Mesendoderm (in vitro differentiated cells): ENCODE measurements around the gene VCAN.

Experiments
- DNase-seq: peaks from one replicate; pipeline ENCODE4 v3.0.0; 2013
- H2AK5ac ChIP-seq: 2 replicates; pipeline ENCODE4 v1.6.1; 2013; ENCODE audit warnings: low read length, inconsistent platforms
- H2BK120ac ChIP-seq: 2 replicates; pipeline ENCODE4 v1.6.1; 2013; ENCODE audit warnings: low read depth, mild to moderate bottlenecking, low read length, moderate library complexity, mixed read lengths
- H2BK15ac ChIP-seq: replicated peaks from 2 replicates; pipeline ENCODE4 v1.6.1; 2013; ENCODE audit warnings: low read depth, mild to moderate bottlenecking, moderate library complexity
- H2BK5ac ChIP-seq: 2 replicates; pipeline ENCODE4 v1.6.1; 2013; ENCODE audit warnings: low read length, inconsistent platforms
- H3K18ac ChIP-seq: 2 replicates; pipeline ENCODE4 v1.6.1; 2013; ENCODE audit warnings: mild to moderate bottlenecking, low read length, mixed read lengths
- H3K23ac ChIP-seq: one replicate; pipeline ENCODE4 v1.6.1; 2013; ENCODE audit warnings: low read length
- H3K27ac ChIP-seq: 2 replicates; pipeline ENCODE4 v1.5.1; 2013; ENCODE audit warnings: low read depth, mild to moderate bottlenecking, inconsistent platforms, low read length, moderate library complexity
- H3K27me3 ChIP-seq: 2 replicates; pipeline ENCODE4 v1.6.1; 2013; ENCODE audit warnings: low read length, control low read depth, mild to moderate bottlenecking, inconsistent platforms; ENCODE audit not compliant: insufficient read depth, poor library complexity
- H3K36me3 ChIP-seq: 2 replicates; pipeline ENCODE4 v1.6.1; 2013; ENCODE audit warnings: low read length, inconsistent platforms; ENCODE audit not compliant: control insufficient read depth, insufficient read depth
- H3K4ac ChIP-seq: one replicate; pipeline ENCODE4 v1.6.1; 2013; ENCODE audit warnings: low read depth, mild to moderate bottlenecking, low read length, moderate library complexity
- H3K4me1 ChIP-seq: 2 replicates; pipeline ENCODE4 v1.6.1; 2013; ENCODE audit warnings: low read depth, low read length, inconsistent platforms; ENCODE audit not compliant: control insufficient read depth
- H3K4me2 ChIP-seq: 2 replicates; pipeline ENCODE4 v1.6.1; 2013; ENCODE audit warnings: low read length
- H3K4me3 ChIP-seq: 2 replicates; pipeline ENCODE4 v1.5.1; 2013; ENCODE audit warnings: mild to moderate bottlenecking, low read length
- H3K56ac ChIP-seq: one replicate; pipeline ENCODE4 v1.6.1; 2013; ENCODE audit warnings: low read length
- H3K79me1 ChIP-seq: 2 replicates; pipeline ENCODE4 v1.6.1; 2013; ENCODE audit warnings: low read length, inconsistent platforms
- H3K79me2 ChIP-seq: 2 replicates; pipeline ENCODE4 v1.6.1; 2013; ENCODE audit warnings: mild to moderate bottlenecking, low read length; ENCODE audit not compliant: control insufficient read depth, insufficient read depth
- H3K9ac ChIP-seq: 2 replicates; pipeline ENCODE4 v1.6.1; 2013; ENCODE audit warnings: low read length, inconsistent platforms
- H4K5ac ChIP-seq: one replicate; pipeline ENCODE4 v1.6.1; 2013; ENCODE audit warnings: low read length
- H4K8ac ChIP-seq: one replicate; pipeline ENCODE4 v1.6.1; 2013; ENCODE audit warnings: low read depth, mild to moderate bottlenecking, control low read depth, low read length, moderate library complexity
- WGBS: extraction: QIAGEN DNeasy Blood & Tissue Kit; methylation state at CpG from one replicate; pipeline ENCODE4 v1.1.7; 2013; ENCODE audit warnings: low lambda C conversion rate, missing lambda C conversion rate; ENCODE audit not compliant: insufficient coverage; ENCODE audit errors: extremely low coverage; 5-methylcytosine and 5-hydroxymethylcytosine counted together

The VCAN gene

GRCh38 chr5:83554133-83554532 lies 82.6 kb downstream of the VCAN start:
- DNase-seq: no peak
- no peak overlapping the region for H2BK5ac ChIP-seq
- no peak overlapping the region for H3K18ac ChIP-seq
- no peak overlapping the region for H3K4me3 ChIP-seq
- H3K9ac ChIP-seq: no peak overlapping the region
- H3K4me2 ChIP-seq: no peak overlapping the region
- no peak overlapping the region for H2BK15ac ChIP-seq
- H2AK5ac ChIP-seq: no peak overlapping the region
- H4K5ac ChIP-seq: no peak overlapping the region
- H3K36me3 ChIP-seq: peaks cover 3% of the 10 kb centered on the region
- H3K79me2 ChIP-seq: no peaks in the 10 kb centered on the region
- H3K4me1 ChIP-seq: peaks cover 1% of the 10 kb centered on the region
- no peaks in the 10 kb centered on the region for H3K27me3 ChIP-seq
- no peak overlapping the region for H2BK120ac ChIP-seq
- H3K4ac ChIP-seq: no peak overlapping the region
- no peak overlapping the region for H4K8ac ChIP-seq
- no peaks in the 10 kb centered on the region for H3K79me1 ChIP-seq
- no peak overlapping the region for H3K23ac ChIP-seq
- WGBS: no CpG with 5 or more reads among the region's 5 CpGs
- H3K56ac ChIP-seq: no peak overlapping the region
- H3K27ac ChIP-seq: no peak overlapping the region

- Histone ChIP-seq H3K27me3 (no peaks in the 10 kb centered on the region), H2AK5ac (no peak overlapping the region), H3K4me2 (no peak overlapping the region), H4K5ac (no peak overlapping the region), H3K18ac (no peak overlapping the region), H3K23ac (no peak overlapping the region), H3K4me3 (no peak overlapping the region), H3K79me2 (no peaks in the 10 kb centered on the region), H3K36me3 (peaks cover 3% of the 10 kb centered on the region), H2BK15ac (no peak overlapping the region), H2BK5ac (no peak overlapping the region), H3K27ac (no peak overlapping the region), H3K79me1 (no peaks in the 10 kb centered on the region), H3K4ac (no peak overlapping the region), H4K8ac (no peak overlapping the region), H3K56ac (no peak overlapping the region), H2BK120ac (no peak overlapping the region), H3K4me1 (peaks cover 1% of the 10 kb centered on the region), H3K9ac (no peak overlapping the region)
- DNase-seq: no peak
- no CpG with 5 or more reads among the region's 1 CpG for WGBS
Measured at GRCh38 chr5:83554686-83555085, 83.1 kb downstream of the VCAN start.

GRCh38 chr5:83555263-83555662 lies 83.7 kb downstream of the VCAN start:
- no peak overlapping the region for H3K56ac ChIP-seq
- H3K27ac ChIP-seq: no peak overlapping the region
- no peak overlapping the region for H2BK15ac ChIP-seq
- no peak overlapping the region for H4K5ac ChIP-seq
- no peak overlapping the region for H4K8ac ChIP-seq
- H3K23ac ChIP-seq: no peak overlapping the region
- H2BK120ac ChIP-seq: no peak overlapping the region
- no peaks in the 10 kb centered on the region for H3K79me2 ChIP-seq
- H3K4me2 ChIP-seq: no peak overlapping the region
- H3K18ac ChIP-seq: no peak overlapping the region
- H3K79me1 ChIP-seq: no peaks in the 10 kb centered on the region
- WGBS: no CpG with 5 or more reads among the region's 2 CpGs
- no peak overlapping the region for H3K9ac ChIP-seq
- H3K4ac ChIP-seq: no peak overlapping the region
- H3K36me3 ChIP-seq: peaks cover 3% of the 10 kb centered on the region
- H3K4me3 ChIP-seq: no peak overlapping the region
- no peak for DNase-seq
- H3K4me1 ChIP-seq: peaks cover 1% of the 10 kb centered on the region
- no peak overlapping the region for H2AK5ac ChIP-seq
- no peak overlapping the region for H2BK5ac ChIP-seq
- H3K27me3 ChIP-seq: no peaks in the 10 kb centered on the region

GRCh38 chr5:83556190-83556589 lies 84.6 kb downstream of the VCAN start:
- Histone ChIP-seq H3K23ac (no peak overlapping the region), H2BK15ac (no peak overlapping the region), H3K4me2 (no peak overlapping the region), H3K27me3 (no peaks in the 10 kb centered on the region), H3K4me1 (peaks cover 1% of the 10 kb centered on the region), H3K4ac (no peak overlapping the region), H4K5ac (no peak overlapping the region), H3K4me3 (no peak overlapping the region), H3K79me2 (no peaks in the 10 kb centered on the region), H3K27ac (no peak overlapping the region), H4K8ac (no peak overlapping the region), H3K18ac (no peak overlapping the region), H3K36me3 (peaks cover 3% of the 10 kb centered on the region), H3K56ac (no peak overlapping the region), H3K9ac (no peak overlapping the region), H2AK5ac (no peak overlapping the region), H3K79me1 (no peaks in the 10 kb centered on the region), H2BK5ac (no peak overlapping the region), H2BK120ac (no peak overlapping the region)
- no CpG with 5 or more reads among the region's 3 CpGs for WGBS
- DNase-seq: no peak

DNA sequence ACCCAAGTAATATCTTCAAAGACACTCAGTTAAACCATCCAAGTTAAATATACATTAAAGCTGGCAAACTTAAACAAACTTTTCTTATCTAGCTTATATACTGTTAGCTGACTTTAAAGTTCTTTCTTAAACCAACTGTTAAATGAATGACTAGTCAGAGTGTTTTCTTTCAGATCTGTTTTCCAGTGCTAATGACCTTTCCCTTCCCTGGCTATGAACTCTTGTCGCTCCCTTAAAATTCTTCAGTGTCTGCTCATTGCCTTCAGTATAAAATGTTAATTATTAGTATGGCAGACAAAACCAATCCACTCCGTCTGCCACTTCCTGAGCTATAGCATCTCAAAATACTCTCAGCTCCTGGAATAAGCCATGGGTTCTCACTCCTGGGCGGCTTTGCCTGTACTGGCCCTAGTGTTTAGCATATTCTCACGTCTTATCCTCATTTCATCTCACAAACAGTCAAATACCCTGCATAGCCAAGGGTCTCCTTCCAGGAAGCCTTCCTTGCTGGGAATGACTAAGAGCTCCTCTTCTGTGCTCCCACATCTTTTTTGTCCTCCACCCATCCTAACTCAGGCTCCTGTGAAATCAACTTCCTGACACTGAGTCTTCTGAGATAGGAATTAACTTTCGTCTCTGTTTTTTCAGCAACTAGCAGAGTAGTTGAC lies 87.7 kb downstream of the VCAN start:
- Histone ChIP-seq H3K79me2 (no peaks in the 10 kb centered on the region), H3K23ac (no peak overlapping the region), H3K18ac (no peak overlapping the region), H2AK5ac (no peak overlapping the region), H4K5ac (no peak overlapping the region), H3K27me3 (no peaks in the 10 kb centered on the region), H4K8ac (no peak overlapping the region), H3K36me3 (peaks cover 2% of the 10 kb centered on the region), H2BK15ac (no peak overlapping the region), H2BK5ac (no peak overlapping the region), H3K4me2 (no peak overlapping the region), H3K4me3 (no peak overlapping the region), H3K9ac (no peak overlapping the region), H3K79me1 (no peaks in the 10 kb centered on the region), H2BK120ac (no peak overlapping the region), H3K56ac (no peak overlapping the region), H3K27ac (no peak overlapping the region), H3K4me1 (no peaks in the 10 kb centered on the region), H3K4ac (no peak overlapping the region)
- peak; percentile 88 for DNase-seq
- no CpG with 5 or more reads among the region's 5 CpGs for WGBS

- Histone ChIP-seq H3K4ac (no peak overlapping the region), H3K79me2 (no peaks in the 10 kb centered on the region), H2AK5ac (no peak overlapping the region), H3K56ac (no peak overlapping the region), H2BK15ac (no peak overlapping the region), H3K79me1 (no peaks in the 10 kb centered on the region), H3K9ac (no peak overlapping the region), H2BK120ac (no peak overlapping the region), H3K4me1 (no peaks in the 10 kb centered on the region), H3K4me3 (no peak overlapping the region), H4K8ac (no peak overlapping the region), H3K27ac (no peak overlapping the region), H3K27me3 (no peaks in the 10 kb centered on the region), H4K5ac (no peak overlapping the region), H3K23ac (no peak overlapping the region), H3K36me3 (no peaks in the 10 kb centered on the region), H3K18ac (no peak overlapping the region), H3K4me2 (no peak overlapping the region), H2BK5ac (no peak overlapping the region)
- DNase-seq: no peak
- no CpG with 5 or more reads among the region's 1 CpG for WGBS
Measured at GRCh38 chr5:83562071-83562606, 90.6 kb downstream of the VCAN start.
